GM19452 (cell line): ENCODE results near the gene KCNA5.

Experiments used
- ATAC-seq: cut with Tn5 transposase; IDR thresholded peaks from one replicate; pipeline ENCODE4 v1.9.1; 2021; ENCODE audit not compliant: unreplicated experiment

Gene KCNA5

DNA sequence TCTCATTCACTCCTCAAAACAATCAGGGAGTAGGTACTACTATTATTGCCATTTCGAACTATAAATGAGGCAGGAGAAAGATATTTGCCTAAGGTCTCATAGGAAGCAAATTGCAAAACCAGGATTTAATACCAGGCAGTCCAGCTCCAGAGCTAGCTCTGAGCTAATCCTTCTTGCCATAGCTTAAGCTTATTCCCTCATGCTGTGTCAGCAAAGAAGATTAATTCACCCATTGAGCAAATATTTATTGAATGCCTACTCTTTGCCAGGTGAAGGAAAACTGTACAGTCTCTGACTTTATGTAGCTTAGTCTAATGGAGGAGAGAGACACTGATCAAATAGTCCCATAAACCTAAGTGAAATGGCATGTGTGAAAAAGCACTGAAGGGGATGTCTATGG is 19.5 kb downstream of the KCNA5 start:
- ATAC-seq: no peak

DNA sequence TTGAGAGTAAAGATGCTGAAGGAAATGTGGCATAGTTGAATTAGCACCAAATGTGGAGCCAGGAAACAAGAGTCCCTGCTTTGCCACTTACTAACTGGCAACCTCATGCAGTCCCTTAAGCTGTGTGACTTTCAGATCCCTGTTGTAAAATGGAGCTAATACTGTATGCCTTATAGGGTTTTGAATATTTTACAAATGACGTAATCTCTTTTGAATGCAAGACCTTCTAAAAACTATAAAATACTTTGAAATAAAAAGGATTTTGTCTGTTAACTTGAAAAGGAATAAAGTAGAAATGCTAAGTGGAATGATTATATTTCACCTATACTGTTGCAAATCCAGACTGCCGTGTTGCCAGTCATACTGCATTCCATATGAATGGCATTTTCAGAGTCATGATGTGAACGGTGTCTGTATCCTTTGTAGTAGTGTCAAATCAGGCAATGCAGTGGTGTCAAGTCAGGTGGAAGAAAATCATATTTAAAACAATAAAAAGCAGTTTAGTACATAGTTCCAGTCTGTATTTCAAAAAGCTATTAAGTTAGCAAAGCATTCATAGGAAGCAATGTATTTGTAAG is 21.3 kb downstream of the KCNA5 start:
- no peak for ATAC-seq

DNA sequence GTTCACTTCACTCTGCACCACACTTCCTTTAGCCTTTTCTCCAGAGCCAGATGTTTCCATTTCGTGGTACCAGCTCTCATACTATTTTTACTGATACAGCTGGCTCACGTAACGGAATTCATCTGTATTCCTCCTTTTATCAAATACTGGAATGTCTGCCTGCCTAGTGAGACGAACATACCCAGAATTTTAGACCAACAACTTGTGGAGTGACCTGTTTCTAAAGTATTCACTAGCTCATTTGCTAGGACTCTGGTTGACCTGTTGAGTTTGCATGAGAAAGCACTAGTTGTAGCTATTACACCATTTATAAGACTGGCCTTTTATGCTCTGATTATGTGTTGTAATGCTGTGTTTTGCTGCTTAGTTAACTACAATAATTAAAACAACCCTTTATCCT is 22.6 kb downstream of the KCNA5 start:
- ATAC-seq: no peak

DNA sequence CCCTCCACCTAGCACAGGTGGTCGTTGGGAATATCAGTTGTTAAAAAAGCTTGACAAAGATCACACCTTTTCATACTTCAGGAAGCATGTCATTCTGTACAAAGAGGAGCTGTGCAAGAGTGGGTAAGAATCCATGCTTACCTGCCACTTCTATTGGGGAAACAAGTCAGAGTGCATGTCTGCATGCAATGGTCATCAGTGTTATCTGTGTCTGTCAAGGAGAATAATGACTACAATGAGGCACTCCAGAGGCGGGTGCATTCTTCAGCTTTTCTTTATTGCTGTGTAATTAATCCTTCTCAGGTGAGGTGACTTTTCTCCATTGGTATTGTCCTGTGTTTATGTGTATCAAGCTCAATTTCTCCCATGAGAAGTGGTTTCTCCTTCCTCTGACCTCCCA is 24.4 kb downstream of the KCNA5 start:
- no peak for ATAC-seq

DNA sequence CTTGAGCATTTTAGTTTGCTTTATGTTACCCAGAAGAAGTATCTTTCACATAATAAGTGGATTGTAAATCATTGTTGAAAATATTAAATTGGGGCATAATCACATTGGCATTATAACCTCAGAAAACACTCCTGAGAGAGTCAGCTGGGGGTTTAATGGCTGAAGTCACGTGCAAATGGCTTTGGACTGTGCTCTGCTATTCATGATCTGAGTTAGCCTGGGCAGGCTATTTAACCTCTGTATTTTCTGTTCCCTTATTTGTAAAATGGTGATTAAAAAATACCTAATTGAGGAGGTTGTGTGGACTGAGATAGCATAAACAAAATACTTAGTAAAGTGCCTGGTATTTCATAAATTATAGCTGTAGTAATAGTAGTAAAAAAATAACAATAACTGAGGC is 24.9 kb downstream of the KCNA5 start:
- no peak for ATAC-seq

DNA sequence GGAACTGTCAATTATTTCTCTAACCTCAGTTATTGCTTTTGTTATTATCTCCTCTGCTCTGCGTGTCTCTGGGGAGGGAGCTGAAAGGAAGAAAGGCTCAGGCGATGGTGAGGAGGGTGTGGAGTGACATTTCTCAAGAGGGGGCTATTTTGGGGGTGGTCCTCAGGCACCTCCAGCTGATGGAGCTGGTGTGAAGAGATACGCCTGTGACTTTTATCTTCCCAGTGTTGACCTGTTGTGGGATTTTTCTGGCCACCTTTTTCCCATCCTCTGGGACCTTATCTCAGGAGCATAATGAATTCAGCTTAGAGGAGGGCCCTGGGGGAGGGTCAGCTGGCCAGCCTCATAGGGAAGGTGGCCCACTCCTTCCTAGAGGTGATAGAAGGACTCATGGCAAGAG is 26.4 kb downstream of the KCNA5 start:
- no peak for ATAC-seq

DNA sequence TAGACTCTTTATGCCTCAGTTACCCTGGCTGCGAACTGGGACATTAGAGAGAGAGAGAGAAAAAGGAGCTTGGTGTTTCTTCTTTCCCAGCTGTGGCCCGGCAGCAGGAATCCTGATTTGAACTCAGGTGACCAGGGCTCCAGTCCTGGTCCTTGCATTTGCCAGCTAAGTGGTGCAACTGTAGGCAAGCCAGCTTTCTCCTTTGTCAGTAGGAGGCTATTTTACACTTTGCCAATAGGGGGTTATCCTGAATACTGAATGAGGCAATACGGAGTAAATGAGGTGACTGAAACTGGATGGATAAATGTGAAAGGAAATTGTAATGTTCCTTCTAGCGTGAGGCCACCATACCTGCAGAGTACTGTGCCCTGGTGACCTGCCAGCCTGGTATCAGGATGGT is 27.8 kb downstream of the KCNA5 start:
- ATAC-seq: no peak

DNA sequence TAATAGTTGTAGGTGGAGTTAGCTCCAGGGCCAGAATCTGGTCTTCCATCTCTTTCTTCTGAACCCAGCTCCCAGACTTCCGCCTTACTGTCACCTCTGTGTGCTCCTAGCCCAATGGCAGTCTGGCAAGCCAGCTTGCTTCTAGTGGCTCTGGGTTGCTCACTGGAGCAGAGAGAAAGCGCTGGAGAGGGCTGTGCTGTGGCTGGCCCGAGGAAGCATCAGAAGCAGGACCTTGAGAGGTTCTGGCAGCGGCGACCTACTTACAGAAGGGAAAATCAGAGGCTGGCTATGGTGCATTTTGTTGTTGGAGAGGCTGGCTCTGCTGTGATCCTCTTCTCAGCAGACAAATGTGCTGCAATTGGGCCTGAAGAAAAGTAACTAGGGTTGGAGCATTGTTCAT is 28.6 kb downstream of the KCNA5 start:
- no peak for ATAC-seq

DNA sequence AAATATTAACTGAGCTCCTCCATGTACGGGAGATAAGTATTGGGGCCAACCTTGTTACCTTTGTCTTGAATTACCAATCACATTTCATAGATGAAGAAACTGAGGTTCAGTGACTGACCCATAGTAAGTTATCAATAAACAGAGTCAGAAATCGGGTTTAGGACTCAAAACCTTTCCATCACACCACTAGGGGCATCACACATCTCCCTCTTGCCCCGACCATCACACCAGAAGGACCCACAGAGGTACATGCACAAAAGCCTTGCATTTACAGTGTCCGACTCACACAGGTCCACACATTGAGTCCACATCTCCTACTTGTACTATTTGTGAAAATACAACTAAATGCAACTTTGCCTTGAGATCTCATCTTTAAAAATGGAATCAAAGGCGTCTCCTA is 29.4 kb downstream of the KCNA5 start:
- ATAC-seq: no peak

DNA sequence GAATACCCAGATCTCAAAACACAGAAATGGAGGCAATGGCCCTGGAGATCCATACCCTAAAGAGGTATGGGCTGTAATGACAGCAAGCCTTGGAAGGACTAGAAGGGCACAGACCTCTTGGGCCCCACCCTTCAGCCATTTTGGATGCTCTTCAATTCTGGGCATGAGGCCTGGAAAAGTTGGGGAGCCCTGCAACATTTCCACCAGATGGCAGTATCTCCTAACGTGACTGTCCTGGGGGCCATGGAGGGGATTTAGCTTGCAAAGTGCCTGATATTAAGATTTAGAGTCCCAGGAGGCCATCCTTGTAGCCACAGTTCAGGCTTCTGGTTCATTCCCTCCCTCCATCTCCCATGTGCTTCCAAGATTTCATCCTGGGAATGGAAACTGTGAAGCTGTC is 30.2 kb downstream of the KCNA5 start:
- no peak for ATAC-seq

DNA sequence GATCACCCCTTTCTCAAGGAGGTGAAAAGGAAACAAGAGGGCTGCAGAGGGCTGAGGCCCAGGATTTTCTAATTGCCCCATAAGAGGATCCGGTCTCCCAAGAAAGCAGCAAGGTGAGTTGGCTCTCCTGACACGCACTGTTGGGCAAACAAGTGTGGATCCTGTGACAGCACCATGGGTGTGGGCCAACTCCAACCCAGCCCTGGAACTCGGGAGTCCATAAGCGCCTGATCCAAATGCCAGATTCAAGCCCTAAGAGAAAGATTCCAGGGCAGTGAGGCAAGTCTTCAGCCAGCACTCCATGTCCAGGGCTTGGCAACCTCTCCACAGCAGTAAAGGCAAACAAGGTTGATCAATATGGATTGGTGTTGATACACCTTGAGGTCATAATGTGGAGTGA is 33.1 kb downstream of the KCNA5 start:
- no peak for ATAC-seq

DNA sequence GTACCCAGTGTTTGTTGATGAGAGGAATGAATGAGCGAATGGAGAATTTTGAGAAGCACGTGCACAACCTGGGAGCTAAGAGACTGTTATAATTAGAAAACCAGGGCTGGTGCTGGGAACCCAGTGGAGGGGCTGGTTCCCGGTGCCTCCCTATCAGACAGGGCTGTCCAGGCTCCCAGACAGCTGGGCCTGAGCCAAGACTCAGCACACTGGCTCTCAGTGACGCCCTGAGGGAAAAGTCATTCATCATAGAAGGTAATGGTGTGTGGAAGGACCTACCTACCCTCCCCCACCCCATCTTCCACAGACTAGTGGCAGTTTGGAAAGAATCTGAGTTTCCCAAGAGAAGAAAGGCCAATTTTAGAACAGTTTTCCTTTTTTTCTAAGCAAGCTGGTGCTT is 34.7 kb downstream of the KCNA5 start:
- no peak for ATAC-seq

DNA sequence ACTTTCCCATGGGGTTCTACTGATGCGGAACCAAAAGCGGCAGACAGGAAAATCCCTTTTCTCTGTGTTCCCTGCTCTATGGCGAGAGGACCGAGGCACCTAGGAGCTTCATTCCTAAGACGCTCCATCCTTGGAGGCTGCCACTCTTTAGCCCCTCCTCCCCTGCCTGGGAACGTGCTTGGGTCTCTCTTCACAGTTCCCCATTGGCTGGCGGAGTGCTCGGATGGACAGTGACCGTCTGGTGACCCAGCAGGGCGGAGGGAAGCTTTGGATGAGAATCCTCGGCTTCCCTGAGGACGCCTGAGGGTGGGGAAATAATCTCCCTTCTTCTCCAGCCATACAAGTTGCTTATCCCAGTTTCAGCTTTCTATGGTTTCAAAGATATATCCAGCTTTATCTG is 37.3 kb downstream of the KCNA5 start:
- no peak for ATAC-seq

DNA sequence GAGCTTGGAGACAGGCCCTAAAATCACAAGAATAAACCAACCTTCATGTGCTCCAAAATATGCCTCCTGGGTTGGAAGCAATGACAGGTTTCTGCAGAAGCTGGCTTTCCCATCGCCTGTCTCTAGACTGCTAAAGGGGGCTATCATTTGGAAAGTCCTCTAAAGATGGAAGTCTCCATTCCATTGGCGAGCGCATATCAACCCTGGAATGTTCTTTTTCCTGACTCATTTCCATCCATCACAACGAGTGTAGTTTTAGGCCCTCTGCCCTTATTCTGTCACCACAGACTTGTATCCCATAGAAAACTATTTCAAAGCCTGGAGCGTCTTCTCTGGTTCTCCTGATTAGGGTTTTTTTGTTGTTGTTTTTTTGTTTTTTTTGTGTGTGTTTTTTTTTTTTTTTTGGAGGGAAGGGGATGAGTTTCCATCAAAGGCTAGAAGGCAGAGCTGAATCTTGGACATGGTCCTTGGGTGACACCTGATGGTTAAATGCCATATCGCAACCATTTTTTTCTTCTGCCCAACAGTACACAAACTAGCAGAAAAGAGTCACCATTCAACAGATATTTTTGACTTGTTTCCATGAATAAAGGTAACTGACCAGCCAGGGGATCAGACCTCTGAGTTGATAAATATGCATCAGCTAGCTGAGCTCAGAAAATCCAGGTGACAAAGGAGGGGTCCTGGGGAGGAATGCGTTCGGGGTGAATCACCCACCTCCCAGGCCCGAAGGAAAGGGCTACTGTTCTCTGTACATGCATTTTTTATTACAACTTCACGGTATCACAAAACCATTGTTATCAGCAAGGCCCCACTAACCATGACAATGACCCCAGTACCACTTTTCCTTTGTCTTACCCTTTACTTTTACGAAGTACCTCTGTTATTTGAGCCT is 40.5 kb downstream of the KCNA5 start:
- no peak for ATAC-seq

DNA sequence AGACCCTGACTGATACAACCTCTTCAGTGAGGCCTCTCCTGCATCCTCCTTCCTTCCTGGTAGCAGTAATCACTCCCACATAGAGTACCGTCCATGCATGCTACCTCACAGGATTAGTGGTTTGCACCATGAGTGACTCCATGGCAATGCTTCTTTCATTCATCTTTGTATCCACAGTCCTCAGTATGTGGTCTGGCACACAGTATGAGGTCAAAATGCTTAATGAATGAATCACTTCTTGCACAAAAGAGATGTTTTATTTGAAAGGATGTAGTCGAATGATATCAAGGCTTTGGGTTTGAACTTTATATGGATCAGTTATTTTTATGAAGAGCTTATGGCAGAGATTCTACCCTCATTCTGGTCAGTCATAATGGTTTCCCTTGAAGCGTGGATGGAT is 42.2 kb downstream of the KCNA5 start:
- no peak for ATAC-seq

DNA sequence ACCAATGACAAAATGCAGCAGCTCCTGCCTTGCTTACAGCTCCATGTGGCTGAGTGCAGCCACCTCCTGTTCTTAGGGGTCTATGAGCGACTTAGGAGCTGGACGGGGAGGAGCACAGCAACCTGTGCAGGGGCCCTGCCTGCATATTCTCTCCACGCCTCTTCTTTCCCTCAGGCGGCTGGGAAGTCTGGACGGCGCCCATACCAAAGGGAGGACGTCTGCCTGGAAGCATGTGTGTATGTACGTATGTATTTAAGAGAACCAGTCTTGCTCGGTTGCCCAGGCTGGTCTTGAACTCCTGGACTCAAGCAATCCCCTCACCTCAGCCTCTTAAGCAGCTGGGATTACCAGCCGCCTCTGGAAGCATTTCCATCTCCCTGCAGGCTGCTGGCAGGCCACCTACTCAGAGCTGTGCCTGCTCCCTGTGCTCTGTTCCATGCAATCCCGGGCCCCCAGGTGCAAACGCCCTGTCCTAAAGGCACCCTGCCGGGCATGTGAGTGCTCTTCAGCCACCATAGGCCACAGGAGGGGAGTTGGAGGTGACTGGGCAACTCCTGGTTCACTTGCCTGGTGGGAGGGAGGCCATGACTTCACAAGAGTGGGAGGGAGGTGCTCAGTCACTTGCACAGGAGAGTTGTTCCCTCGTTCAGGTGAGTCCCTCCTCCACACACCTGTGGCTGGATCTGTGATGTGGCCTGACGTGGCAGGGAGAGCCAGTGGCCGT is 44.3 kb downstream of the KCNA5 start:
- no peak for ATAC-seq

DNA sequence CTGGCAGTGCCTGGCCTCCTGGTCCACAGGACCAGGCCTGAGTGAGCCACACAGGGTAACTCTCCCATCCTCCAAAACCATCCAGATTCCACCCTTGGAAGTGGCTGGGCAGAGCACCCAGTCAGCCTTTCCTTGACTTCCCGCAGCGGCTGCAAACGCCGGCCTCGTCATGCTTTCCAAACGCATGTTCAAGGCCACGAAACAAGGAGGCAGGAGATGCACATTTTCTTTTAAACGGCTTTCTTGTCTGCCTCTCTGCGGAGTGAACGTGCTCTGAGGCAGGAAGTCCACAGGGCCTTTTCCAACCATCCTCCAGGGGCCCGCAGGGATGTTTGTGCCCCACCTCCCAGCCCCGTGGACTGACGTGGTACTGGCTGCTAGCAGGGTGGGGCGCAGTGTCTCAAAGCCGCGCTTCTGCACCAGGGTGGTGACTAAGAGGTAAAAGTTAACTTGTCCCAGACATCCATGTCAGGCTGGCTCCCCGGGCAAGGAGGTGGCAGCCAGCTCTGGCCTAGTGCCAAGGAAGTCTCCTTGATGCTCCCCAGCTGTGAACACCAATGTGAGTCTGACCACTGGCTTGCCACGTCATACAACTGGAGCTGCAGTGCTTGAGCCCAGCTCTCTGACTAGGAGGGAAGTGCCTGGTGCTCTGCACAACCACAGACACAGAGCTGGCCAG is 45.0 kb downstream of the KCNA5 start:
- no peak for ATAC-seq

DNA sequence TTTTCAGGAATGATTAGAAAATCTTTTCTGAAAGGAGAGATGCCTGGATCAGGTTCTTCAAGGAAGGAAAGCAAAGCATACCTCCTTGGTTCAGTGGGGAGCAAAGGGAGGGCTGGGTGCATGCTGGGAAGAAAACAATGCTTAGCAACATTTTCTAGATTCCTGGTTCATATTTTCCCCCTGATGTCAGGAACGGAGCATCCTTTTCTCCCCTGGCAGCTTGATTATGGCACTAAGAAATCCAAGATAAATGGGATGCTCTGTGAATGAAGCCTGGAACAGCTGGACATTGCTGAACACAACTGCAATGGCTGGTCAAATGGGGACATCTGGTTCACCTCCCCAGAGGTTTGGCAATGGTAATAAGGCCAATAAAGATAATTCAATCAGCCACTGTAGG is 50.9 kb downstream of the KCNA5 start:
- no peak for ATAC-seq

DNA sequence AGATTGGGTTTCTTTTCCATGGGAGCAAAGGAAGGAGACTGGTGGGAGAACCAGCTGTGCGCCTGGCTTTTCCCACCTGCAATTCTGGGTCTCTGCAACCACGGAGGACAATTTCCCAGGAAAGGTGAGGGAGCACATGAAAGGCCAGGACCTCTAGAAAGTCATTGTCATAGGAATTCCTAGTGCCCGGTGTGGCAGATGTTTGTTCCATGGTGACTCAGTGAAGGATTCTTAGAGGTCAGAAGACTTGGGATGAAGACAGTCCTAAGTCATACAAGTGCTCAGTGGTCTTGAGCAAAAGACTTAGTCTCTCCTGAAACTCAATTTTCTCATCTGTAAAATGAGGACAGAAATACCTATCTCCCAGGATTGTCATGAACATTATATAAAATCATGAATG is 51.3 kb downstream of the KCNA5 start:
- ATAC-seq: no peak
